Ovary (tissue), 9 donors: Measurements from ENCODE around the gene TRIM66. TPM values are rescaled to one million over a fixed set of nuclear protein-coding genes. Genes with fewer than 3 reads are reported as not detected.

Experiments
- DNase-seq, 5 donors: peaks; one replicate each; pipeline ENCODE4 v3.0.0-alpha.2; 2019 to 2020
- H3K27ac ChIP-seq, 2 donors: fragments of 200-600 bp; one replicate each; pipeline versions ENCODE4 v1.5.1 to v1.8.0; 2019 to 2022
- H3K27me3 ChIP-seq: fragments of 200-600 bp; one replicate; pipeline ENCODE4 v1.8.0; 2022
- H3K36me3 ChIP-seq: fragments of 200-600 bp; sonication (generic); one replicate; pipeline ENCODE4 v1.5.1; 2019
- H3K4me1 ChIP-seq: one replicate; pipeline ENCODE4 v1.8.1; 2013; ENCODE audit warnings: mild to moderate bottlenecking, moderate library complexity; ENCODE audit not compliant: insufficient read depth
- H3K4me3 ChIP-seq: fragments of 200-600 bp; sonication (generic); one replicate; pipeline ENCODE4 v1.5.1; 2017
- H3K9me3 ChIP-seq, 2 donors: fragments of 200-600 bp in 1 of 2; sonication (generic) in 1 of 2; one replicate each; pipeline versions ENCODE4 v1.5.1 to v1.8.1; 2013 to 2019; ENCODE audit warnings: mild to moderate bottlenecking in 1 of 2, moderate library complexity in 1 of 2
- EP300 ChIP-seq: sonication (generic); formaldehyde crosslinking; IDR thresholded peaks from one replicate; pipeline ENCODE4 v1.6.1; 2017; ENCODE audit warnings: antibody characterized with exemption
- POLR2A ChIP-seq: fragments of 450-650 bp; IDR thresholded peaks from one replicate; pipeline ENCODE4 v1.6.1; 2017; ENCODE audit warnings: antibody characterized with exemption, mild to moderate bottlenecking, moderate library complexity
- WGBS, 3 donors: extraction: QIAGEN DNeasy Blood & Tissue Kit in 1 of 3; methylation state at CpG; one replicate each; pipeline versions ENCODE4 v1.1.5 to v1.1.7; 2013 to 2017; 5-methylcytosine and 5-hydroxymethylcytosine counted together
- intact Hi-C, 4 donors: fragments of 100-400 bp; cut with DNase I; formaldehyde crosslinking; loops; one replicate each; pipeline versions ENCODE4 v1.11.0 to v1.15.1; 2022 to 2023
- polyA plus RNA-seq, 2 donors: library from polyadenylated mRNA; stranded (reverse); fragments of 200-250 nt in 1 of 2; fragments of 350-450 nt in 1 of 2; fragmentation: Illumina TruSeq in 1 of 2; extraction: RNeasy Lipid Tissue Mini Kit (QIAGEN cat#74804) in 1 of 2; gene quantifications; one replicate each; pipeline ENCODE4 v1.2.3, GENCODE V29; 2013 to 2014
- total RNA-seq, 7 donors: library from RNA; depleted of rRNA in 2 of 7; stranded (reverse); fragments of >200 nt in 2 of 7; fragmentation: NEBNext Ultra II Directional in 3 of 7; extraction: Animal tissue kit (Norgen Biotek cat#: 25700) in 3 of 7; gene quantifications; one replicate each; pipeline versions ENCODE4 v1.1.0 to v1.2.4, GENCODE V29; 2016 to 2023
- TF ChIP-seq, protein P1 (sequence below), 3 donors: fragments of 450-650 bp in 2 of 3; fragments of 200-600 bp in 1 of 3; IDR thresholded peaks; one replicate each; pipeline versions ENCODE4 v1.5.1 to v1.8.0; 2016 to 2022; ENCODE audit warnings: antibody characterized with exemption in 3 of 3, mild to moderate bottlenecking in 1 of 3
- donor health status: DM: no; HTN: no; CAD: no; lungs with moderate emphysema.
- donor health status: DM: no; HTN: no; CAD: no.
- donor health status: Bipolar disorder and iron deficiency.
- donor health status: DM: yes; HTN: yes; CAD: no.
- donor health status: DM: no; HTN: no; CAD: no.
- donor health status: DM: yes; HTN: yes; CAD: no.

TRIM66 gene
- total and polyA plus RNA-seq, 9 donors = 2.3 to 15.4 (median 4.9) TPM

DNA sequence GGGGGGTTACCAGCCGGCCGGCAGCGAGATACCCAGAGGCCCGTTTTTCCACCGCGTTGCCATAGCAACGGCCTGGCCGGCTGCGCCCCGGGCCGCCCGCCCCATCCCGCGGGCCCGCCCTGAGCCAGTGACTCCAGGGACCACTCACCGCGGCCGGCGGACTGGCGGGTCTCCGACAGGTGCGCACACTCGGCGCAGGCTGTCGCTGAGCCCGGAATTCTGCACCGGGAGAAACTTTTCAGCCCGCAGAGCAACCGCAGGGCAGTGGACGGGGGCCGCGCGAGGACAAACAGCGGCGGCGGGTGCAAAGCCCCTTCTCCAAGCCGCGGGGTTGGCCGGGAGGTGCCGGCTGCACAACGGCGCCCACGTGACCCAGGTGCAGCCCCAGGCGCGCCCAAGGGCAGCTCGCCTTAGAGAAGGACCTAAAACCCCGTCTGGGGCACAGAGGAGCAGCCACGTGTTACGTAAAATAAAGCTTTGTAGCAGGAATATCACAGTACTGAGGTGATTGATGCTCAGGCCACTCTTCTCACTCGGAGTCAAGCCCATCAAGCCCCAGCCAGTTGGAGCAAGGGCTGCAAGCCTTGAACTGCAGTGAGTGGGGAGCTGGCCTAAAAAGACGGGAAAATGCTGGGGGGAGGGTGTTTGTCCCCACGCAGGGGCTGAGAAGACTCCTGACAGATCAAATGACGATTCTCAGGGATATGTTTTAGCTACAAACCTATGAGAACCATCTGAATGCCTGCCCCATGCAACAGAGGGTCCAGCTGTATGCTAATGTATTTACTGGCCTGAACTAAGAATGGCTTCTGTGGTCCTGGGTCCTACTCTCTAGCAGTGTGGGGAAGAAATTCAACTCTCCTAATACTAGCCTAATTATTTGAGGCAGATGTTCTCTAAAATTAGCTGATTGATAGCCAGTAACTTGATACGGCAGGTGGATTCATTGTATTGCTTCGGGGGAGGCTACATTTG is 88.2 kb downstream of the TRIM66 start, which contains the start of gene STK33:
STK33 (minus strand) TSS at position 294 of the 975 bp plus-strand sequence. CDS start 119,323 bp downstream, outside the sequence.
- no peaks in the 10 kb centered on the region for H3K36me3 ChIP-seq
- H3K27me3 ChIP-seq = no peaks in the 10 kb centered on the region
- H3K9me3 ChIP-seq = no peaks in the 10 kb centered on the region
- H3K4me3 ChIP-seq = peak within 1 kb of the TSS; percentile 54
- intact Hi-C loops = no loop called here
- peaks cover 5% of the 10 kb centered on the region for H3K4me1 ChIP-seq
- no peak for TF ChIP-seq EP300
- TF ChIP-seq POLR2A = no peak
- TF ChIP-seq, protein P1, sequence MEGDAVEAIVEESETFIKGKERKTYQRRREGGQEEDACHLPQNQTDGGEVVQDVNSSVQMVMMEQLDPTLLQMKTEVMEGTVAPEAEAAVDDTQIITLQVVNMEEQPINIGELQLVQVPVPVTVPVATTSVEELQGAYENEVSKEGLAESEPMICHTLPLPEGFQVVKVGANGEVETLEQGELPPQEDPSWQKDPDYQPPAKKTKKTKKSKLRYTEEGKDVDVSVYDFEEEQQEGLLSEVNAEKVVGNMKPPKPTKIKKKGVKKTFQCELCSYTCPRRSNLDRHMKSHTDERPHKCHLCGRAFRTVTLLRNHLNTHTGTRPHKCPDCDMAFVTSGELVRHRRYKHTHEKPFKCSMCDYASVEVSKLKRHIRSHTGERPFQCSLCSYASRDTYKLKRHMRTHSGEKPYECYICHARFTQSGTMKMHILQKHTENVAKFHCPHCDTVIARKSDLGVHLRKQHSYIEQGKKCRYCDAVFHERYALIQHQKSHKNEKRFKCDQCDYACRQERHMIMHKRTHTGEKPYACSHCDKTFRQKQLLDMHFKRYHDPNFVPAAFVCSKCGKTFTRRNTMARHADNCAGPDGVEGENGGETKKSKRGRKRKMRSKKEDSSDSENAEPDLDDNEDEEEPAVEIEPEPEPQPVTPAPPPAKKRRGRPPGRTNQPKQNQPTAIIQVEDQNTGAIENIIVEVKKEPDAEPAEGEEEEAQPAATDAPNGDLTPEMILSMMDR (IDR thresholded peaks at IDR 0.05) = no peak
- H3K27ac ChIP-seq = peak within 1 kb of the TSS in 1 of 2 donors; percentile 7
- peak; percentile 54 to 82 (median 70) for DNase-seq
- WGBS, 3 donors = 3 to 5% (median 5%) methylated on average over 53 to 55 of the region's 55 CpGs

DNA sequence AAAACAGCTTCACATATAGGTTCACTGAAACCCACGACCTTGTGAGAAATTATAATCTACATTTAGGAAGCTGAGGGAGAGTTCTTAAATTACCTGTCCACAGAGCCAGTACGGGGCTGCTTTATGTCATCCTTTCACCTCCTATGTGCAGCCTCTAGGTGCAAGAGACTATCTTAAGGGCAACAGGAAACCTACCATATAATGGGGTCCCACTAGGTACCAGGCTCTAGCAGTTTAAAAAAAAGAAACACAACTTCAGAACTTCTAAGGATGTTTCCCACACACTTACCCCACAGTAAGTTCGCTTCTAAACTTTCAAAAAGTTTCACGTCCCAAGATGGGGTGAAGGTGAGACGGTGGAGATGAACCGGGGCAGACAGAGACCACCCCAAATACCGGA is 89.0 kb downstream of the TRIM66 start:
- TF ChIP-seq, protein P1 (IDR thresholded peaks at IDR 0.05) = no peak
- no peak for TF ChIP-seq POLR2A
- no peak for TF ChIP-seq EP300
- no peak for DNase-seq
- H3K4me1 ChIP-seq = peaks cover 5% of the 10 kb centered on the region
- H3K27ac ChIP-seq = peak overlapping the region in 1 of 2 donors; percentile 7
- H3K9me3 ChIP-seq = no peaks in the 10 kb centered on the region
- H3K36me3 ChIP-seq = no peaks in the 10 kb centered on the region
- H3K4me3 ChIP-seq = peak overlapping the region; percentile 54
- H3K27me3 ChIP-seq = no peaks in the 10 kb centered on the region
- 8 to 14% (median 8%) methylated on average over 7 of the region's 7 CpGs for WGBS, 3 donors
- intact Hi-C loops = no loop called here

DNA sequence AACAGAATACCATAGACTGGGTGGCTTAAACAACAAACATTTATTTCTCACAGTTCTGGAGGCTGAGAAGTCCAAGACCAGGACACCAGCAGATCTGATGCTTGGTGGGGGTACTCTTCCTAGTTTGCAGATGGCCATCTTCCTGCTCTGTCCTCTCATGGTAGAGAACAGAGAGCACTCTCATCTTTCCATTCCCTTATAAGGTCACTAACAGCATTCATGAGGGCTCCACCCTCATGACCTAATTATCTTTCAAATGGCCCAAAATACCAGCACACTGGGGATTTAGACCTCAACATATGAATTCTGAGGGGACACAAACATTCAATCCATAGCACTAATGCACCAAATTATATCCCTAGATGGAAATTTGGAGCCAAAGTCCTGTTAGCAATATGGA is 94.5 kb downstream of the TRIM66 start:
- Histone ChIP-seq H3K4me3 (no peak overlapping the region), H3K36me3 (no peaks in the 10 kb centered on the region), H3K27me3 (no peaks in the 10 kb centered on the region), H3K27ac (no peak overlapping the region), H3K9me3 (no peaks in the 10 kb centered on the region), H3K4me1 (no peaks in the 10 kb centered on the region)
- no peak for DNase-seq
- intact Hi-C loops = no loop called here
- TF ChIP-seq POLR2A = no peak
- TF ChIP-seq EP300 = no peak
- TF ChIP-seq, protein P1 (IDR thresholded peaks at IDR 0.05) = no peak

DNA sequence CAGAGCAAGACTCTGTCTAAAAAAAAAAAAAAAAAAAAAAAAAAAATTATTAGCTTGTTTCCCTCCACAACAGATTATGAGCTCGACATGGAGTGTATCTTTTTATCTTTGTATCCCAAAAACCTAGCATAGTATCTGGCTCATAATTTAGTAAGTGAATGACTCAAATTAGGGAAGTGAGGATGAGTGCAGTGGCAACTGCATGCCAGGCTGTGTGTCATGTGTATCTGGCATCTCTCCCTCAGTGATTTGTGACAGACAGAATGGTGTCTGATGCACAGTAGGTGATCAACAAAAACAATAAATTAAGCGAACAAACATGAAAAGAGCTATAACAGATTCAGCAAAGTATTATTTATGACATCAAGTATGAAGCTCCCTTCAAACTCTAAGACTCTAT is 95.7 kb downstream of the TRIM66 start:
- no peak for DNase-seq
- intact Hi-C loops = no loop called here
- Histone ChIP-seq H3K4me1 (no peaks in the 10 kb centered on the region), H3K4me3 (no peak overlapping the region), H3K27ac (no peak overlapping the region), H3K27me3 (no peaks in the 10 kb centered on the region), H3K36me3 (no peaks in the 10 kb centered on the region), H3K9me3 (no peaks in the 10 kb centered on the region)
- no peak for TF ChIP-seq EP300
- TF ChIP-seq, protein P1 (IDR thresholded peaks at IDR 0.05) = no peak
- no peak for TF ChIP-seq POLR2A
- 79 to 86% (median 81%) methylated on average over 2 of the region's 2 CpGs for WGBS, 3 donors
